ENCODE data around the gene PIK3CG. TPM values are rescaled to one million over a fixed set of nuclear protein-coding genes. Genes with fewer than 3 reads are reported as not detected.
"Not testable (repeated sequence)": the region's sequence is repeated elsewhere in the genome, so short reads cannot be mapped to it uniquely, and the experiment has no call there.

PIK3CG gene
- polyA plus RNA-seq, 1 experiment, result not detected

DNA sequence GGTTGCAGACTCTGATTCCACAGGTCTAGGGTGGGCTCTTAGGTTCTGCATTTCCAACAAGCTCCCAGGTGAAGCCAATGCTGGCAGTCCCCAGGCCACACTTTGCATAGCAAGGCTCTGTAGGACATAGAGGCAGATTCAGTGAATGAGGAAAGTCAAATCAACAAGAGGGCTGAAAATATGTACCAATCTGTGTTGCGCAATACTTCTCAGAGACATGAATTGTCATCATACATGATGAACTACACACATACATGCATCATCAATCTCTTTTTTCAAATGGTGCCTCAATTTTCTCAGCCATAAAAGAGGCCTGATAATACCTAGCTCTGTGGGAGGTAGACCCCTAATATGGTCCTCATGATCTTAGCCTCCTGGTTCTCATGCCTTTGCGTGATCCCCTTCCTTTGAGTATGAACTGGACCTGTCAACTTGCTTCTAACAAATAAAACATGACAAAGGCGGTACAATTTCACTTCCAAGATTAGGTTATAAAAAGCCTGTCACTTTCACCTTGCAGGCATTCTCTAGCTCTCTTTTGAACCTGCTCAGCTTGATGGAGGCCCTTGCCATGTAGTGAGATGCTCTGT is 49.0 kb downstream of the PIK3CG start:
- H3K36me3 ChIP-seq (ENCODE audit: control insufficient read depth, insufficient read depth, low read length), result no peaks in the 10 kb centered on the region
- ChIA-PET CTCF (no interaction called here), POLR2A (no interaction called here)
- peaks cover 6% of the 10 kb centered on the region for H3K27me3 ChIP-seq (ENCODE audit: control insufficient read depth, insufficient read depth, low read length)
- TF ChIP-seq, protein P1, sequence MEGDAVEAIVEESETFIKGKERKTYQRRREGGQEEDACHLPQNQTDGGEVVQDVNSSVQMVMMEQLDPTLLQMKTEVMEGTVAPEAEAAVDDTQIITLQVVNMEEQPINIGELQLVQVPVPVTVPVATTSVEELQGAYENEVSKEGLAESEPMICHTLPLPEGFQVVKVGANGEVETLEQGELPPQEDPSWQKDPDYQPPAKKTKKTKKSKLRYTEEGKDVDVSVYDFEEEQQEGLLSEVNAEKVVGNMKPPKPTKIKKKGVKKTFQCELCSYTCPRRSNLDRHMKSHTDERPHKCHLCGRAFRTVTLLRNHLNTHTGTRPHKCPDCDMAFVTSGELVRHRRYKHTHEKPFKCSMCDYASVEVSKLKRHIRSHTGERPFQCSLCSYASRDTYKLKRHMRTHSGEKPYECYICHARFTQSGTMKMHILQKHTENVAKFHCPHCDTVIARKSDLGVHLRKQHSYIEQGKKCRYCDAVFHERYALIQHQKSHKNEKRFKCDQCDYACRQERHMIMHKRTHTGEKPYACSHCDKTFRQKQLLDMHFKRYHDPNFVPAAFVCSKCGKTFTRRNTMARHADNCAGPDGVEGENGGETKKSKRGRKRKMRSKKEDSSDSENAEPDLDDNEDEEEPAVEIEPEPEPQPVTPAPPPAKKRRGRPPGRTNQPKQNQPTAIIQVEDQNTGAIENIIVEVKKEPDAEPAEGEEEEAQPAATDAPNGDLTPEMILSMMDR (IDR thresholded peaks at IDR 0.05; ENCODE audit: insufficient read depth, low read depth, low read length), result no peak
- no peak for DNase-seq (ENCODE audit: low read depth)
- H3K4me3 ChIP-seq (ENCODE audit: low read depth, low read length), result no peak overlapping the region

DNA sequence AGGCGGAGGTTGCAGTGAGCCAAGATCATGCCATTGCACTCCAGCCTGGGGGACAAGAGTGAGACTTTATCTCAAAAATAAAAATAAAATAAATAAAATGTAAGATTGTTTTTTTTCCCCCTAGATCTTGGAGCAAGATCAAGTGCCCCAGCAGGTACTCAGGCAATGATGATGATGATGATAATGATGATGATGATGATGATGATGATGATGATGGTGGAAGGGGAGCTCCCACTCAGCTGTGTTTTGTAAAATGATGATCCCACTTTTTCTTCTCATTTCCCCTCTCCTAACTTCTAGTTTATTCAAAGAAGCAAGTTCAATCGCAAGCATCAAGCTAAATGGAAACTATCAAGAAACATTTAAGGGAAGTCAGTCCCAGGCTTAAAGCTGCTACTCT is 50.3 kb downstream of the PIK3CG start:
- POLR2A ChIA-PET, result no interaction called here
- Histone ChIP-seq H3K36me3 (ENCODE audit: control insufficient read depth, insufficient read depth, low read length) (no peaks in the 10 kb centered on the region), H3K27me3 (ENCODE audit: control insufficient read depth, insufficient read depth, low read length) (peaks cover 6% of the 10 kb centered on the region; the same call in 1 of the 2 replicates), H3K4me3 (ENCODE audit: low read depth, low read length) (no peak overlapping the region)
- DNase-seq (ENCODE audit: low read depth), result no peak
- TF ChIP-seq, protein P1 (IDR thresholded peaks at IDR 0.05; ENCODE audit: insufficient read depth, low read depth, low read length), result no peak
- CTCF ChIA-PET, result interaction anchor here (1.2 kb wide), 1 partner anchor 12 kb away, joined by 4 read pairs; no protein-coding TSS in a partner anchor

- ChIA-PET CTCF (interaction anchor here (1.2 kb wide), 1 partner anchor 11 kb away, joined by 4 read pairs; no protein-coding TSS in a partner anchor), POLR2A (no interaction called here)
- TF ChIP-seq, protein P1 (IDR thresholded peaks at IDR 0.05; ENCODE audit: insufficient read depth, low read depth, low read length), result no peak
- no peak overlapping the region for H3K4me3 ChIP-seq (ENCODE audit: low read depth, low read length)
- H3K27me3 ChIP-seq (ENCODE audit: control insufficient read depth, insufficient read depth, low read length), result peaks cover 6% of the 10 kb centered on the region; the same call in 1 of the 2 replicates
- DNase-seq (ENCODE audit: low read depth), result no peak
- no peaks in the 10 kb centered on the region for H3K36me3 ChIP-seq (ENCODE audit: control insufficient read depth, insufficient read depth, low read length)
Observed at GRCh38 chr7:106915873-106916272, 50.8 kb downstream of the PIK3CG start.

DNA sequence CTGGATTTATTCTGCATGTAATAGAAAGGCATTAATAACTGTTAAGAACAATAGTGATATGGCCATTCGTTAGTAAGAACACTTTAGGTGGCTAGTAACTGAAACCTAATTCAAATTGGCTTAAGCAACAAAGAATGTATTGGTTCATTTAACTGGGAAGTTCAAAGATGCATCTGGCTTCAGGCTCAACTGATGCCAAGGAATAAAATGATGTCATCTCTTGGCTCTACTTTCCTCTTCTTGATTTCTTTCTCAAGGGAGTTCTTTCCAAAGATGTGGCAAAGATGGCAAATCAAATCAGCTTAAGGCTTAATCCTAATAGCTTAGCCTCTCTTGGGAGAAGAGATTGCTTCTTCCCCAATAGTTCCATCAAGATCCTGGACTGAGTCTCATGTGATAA is 51.6 kb downstream of the PIK3CG start:
- no peak overlapping the region for H3K4me3 ChIP-seq (ENCODE audit: low read depth, low read length)
- CTCF ChIA-PET, result interaction anchor here (0.9 kb wide), 1 partner anchor 9 kb away, joined by 3 read pairs; no protein-coding TSS in a partner anchor
- peak; percentile 0 for DNase-seq (ENCODE audit: low read depth)
- TF ChIP-seq, protein P1 (IDR thresholded peaks at IDR 0.05; ENCODE audit: insufficient read depth, low read depth, low read length), result no peak
- peaks cover 2% of the 10 kb centered on the region; the same call in 1 of the 2 replicates for H3K27me3 ChIP-seq (ENCODE audit: control insufficient read depth, insufficient read depth, low read length)
- POLR2A ChIA-PET, result no interaction called here
- H3K36me3 ChIP-seq (ENCODE audit: control insufficient read depth, insufficient read depth, low read length), result no peaks in the 10 kb centered on the region

- ChIA-PET POLR2A (no interaction called here), CTCF (no interaction called here)
- Histone ChIP-seq H3K27me3 (ENCODE audit: control insufficient read depth, insufficient read depth, low read length) (no peaks in the 10 kb centered on the region), H3K36me3 (ENCODE audit: control insufficient read depth, insufficient read depth, low read length) (no peaks in the 10 kb centered on the region), H3K4me3 (ENCODE audit: low read depth, low read length) (no peak overlapping the region)
- DNase-seq (ENCODE audit: low read depth), result no peak
- TF ChIP-seq, protein P1 (IDR thresholded peaks at IDR 0.05; ENCODE audit: insufficient read depth, low read depth, low read length), result no peak
Observed at GRCh38 chr7:106918991-106919390, 53.9 kb downstream of the PIK3CG start.

DNA sequence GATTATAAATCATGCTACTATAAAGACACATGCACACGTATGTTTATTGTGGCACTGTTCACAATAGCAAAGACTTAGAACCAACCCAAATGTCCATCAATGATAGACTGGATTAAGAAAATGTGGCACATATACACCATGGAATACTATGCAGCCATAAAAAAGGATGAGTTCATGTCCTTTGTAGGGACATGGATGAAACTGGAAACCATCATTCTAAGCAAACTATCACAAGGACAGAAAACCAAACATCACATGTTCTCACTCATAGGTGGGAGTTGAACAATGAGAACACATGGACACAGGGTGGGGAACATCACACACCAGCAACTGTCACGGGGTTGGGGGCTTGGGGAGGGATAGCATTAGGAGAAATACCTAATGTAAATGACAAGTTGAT is 59.4 kb downstream of the PIK3CG start:
- H3K27me3 ChIP-seq (ENCODE audit: control insufficient read depth, insufficient read depth, low read length); CTCF ChIA-PET; DNase-seq (ENCODE audit: low read depth); H3K4me3 ChIP-seq (ENCODE audit: low read depth, low read length); H3K36me3 ChIP-seq (ENCODE audit: control insufficient read depth, insufficient read depth, low read length); POLR2A ChIA-PET: not testable (repeated sequence)

Measured in BJ (cell line).